Cardiac muscle cell (in vitro differentiated cells and primary cell): ENCODE results near the gene CNTNAP2. TPM values are rescaled to one million over a fixed set of nuclear protein-coding genes. Genes with fewer than 3 reads are reported as not detected.
A peak's percentile ranks its signal among the peaks of the same experiment; 100 is the strongest.

Experiments
- DNase-seq, 2 donors: peaks; one replicate each; pipeline versions ENCODE4 v3.0.0 to v3.0.0-alpha.2; 2010 to 2017; ENCODE audit warnings: low read depth in 1 of 2, low spot score in 1 of 2
- H3K27ac ChIP-seq: fragments of 200-600 bp; sonication (generic); 2 replicates; pipeline ENCODE4 v1.5.1; 2016
- H3K27me3 ChIP-seq: fragments of 200-600 bp; sonication (generic); 2 replicates; pipeline ENCODE4 v1.6.0; 2016; ENCODE audit warnings: control low read depth
- H3K36me3 ChIP-seq: fragments of 200-600 bp; sonication (generic); 2 replicates; pipeline ENCODE4 v1.5.1; 2016; ENCODE audit warnings: control low read depth
- H3K4me1 ChIP-seq: fragments of 200-600 bp; sonication (generic); 2 replicates; pipeline ENCODE4 v1.8.1; 2017; ENCODE audit warnings: low read depth, mild to moderate bottlenecking, mixed run types
- H3K4me3 ChIP-seq: fragments of 200-600 bp; sonication (generic); 2 replicates; pipeline ENCODE4 v1.5.1; 2016; ENCODE audit warnings: mild to moderate bottlenecking
- H3K9me3 ChIP-seq: fragments of 200-600 bp; sonication (generic); 2 replicates; pipeline ENCODE4 v1.5.1; 2017; ENCODE audit warnings: low read depth, mild to moderate bottlenecking, control low read depth
- polyA plus RNA-seq: library from polyadenylated mRNA; unstranded; fragments of >200 nt; fragmentation: Nextera tagmentation; extraction: Ambion mirVana; gene quantifications from 2 replicates; pipeline ENCODE4 v1.2.1, GENCODE V29; 2016
- total RNA-seq: library from RNA; depleted of rRNA; stranded (reverse); fragments of >200 nt; gene quantifications from 2 replicates; pipeline ENCODE4 v1.2.3, GENCODE V29; 2016
- TF ChIP-seq, protein P1 (sequence below): IDR thresholded peaks from 2 replicates; pipeline ENCODE4 v1.5.1; 2012; ENCODE audit warnings: low read depth, mild to moderate bottlenecking, low read length

Gene CNTNAP2
- total and polyA plus RNA-seq, 2 experiments from 2014 or later, result 4.8 to 5.1 TPM

DNA sequence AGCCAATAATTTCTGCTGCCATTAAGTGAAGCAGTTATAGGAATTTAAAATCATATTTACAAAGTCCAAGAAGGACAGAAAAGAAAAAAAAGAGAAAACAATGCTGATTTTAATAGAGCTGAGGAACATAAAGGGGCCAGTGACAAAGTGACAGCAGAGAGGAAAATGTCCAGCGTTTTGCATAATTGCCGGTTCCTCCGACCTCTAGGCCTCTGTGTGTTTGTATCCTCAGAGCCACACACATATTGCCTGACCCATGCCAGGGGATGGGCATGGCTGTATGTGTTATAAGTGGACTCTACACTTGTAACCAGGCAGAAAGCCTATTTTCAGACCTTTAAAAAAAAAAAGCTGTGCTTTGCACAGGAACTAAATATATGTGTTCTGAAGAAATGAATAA is 2107.1 kb downstream of the CNTNAP2 start:
- no peaks in the 10 kb centered on the region for H3K9me3 ChIP-seq
- H3K27me3 ChIP-seq, result no peaks in the 10 kb centered on the region
- no peaks in the 10 kb centered on the region for H3K4me1 ChIP-seq
- DNase-seq, result no peak
- H3K27ac ChIP-seq, result no peak overlapping the region
- TF ChIP-seq, protein P1, sequence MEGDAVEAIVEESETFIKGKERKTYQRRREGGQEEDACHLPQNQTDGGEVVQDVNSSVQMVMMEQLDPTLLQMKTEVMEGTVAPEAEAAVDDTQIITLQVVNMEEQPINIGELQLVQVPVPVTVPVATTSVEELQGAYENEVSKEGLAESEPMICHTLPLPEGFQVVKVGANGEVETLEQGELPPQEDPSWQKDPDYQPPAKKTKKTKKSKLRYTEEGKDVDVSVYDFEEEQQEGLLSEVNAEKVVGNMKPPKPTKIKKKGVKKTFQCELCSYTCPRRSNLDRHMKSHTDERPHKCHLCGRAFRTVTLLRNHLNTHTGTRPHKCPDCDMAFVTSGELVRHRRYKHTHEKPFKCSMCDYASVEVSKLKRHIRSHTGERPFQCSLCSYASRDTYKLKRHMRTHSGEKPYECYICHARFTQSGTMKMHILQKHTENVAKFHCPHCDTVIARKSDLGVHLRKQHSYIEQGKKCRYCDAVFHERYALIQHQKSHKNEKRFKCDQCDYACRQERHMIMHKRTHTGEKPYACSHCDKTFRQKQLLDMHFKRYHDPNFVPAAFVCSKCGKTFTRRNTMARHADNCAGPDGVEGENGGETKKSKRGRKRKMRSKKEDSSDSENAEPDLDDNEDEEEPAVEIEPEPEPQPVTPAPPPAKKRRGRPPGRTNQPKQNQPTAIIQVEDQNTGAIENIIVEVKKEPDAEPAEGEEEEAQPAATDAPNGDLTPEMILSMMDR, result no peak
- no peaks in the 10 kb centered on the region for H3K36me3 ChIP-seq
- no peak overlapping the region for H3K4me3 ChIP-seq

DNA sequence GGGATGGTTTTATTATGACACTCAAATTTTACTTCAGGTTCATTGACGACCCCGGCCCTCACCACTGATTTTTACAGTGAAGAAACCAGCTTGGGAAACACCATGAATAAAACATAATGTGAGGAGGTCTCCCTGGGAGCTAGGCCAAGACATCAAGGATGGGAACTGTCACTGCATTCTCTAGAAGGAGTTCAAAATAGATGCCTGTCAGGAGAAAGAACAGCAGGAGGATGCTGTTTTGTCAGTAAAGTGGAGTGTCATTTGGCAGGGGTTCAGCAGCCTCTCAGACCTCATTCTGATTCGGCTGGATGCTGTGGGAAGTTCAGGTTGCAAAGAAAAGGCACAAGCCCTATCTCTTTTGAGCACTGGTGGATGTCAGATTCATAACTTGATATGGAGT is 2113.7 kb downstream of the CNTNAP2 start:
- H3K36me3 ChIP-seq, result no peaks in the 10 kb centered on the region
- DNase-seq, result no peak
- peaks cover 4% of the 10 kb centered on the region for H3K4me1 ChIP-seq
- H3K27me3 ChIP-seq, result no peaks in the 10 kb centered on the region
- TF ChIP-seq, protein P1, result no peak
- H3K27ac ChIP-seq, result no peak overlapping the region
- no peak overlapping the region for H3K4me3 ChIP-seq
- H3K9me3 ChIP-seq, result no peaks in the 10 kb centered on the region

DNA sequence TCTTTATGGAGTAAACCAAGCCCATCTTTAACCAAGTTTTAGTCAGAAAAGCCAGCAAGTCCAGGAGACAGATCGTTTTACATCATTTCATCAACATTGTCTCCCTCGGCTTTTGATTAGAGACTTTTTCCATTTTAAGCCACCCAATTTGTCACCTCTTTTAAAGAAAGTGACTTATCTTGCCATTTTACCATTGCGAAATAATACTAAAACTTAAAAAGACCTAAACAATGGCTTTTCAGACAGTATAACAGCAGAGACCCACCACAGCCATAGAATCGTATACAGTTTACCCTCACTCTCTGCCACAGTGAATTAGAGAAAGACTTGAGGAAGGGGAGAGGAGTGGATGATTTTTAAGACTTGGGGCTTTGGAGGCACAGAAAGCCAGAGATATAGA is 2114.3 kb downstream of the CNTNAP2 start:
- no peak overlapping the region for H3K27ac ChIP-seq
- TF ChIP-seq, protein P1, result no peak

DNA sequence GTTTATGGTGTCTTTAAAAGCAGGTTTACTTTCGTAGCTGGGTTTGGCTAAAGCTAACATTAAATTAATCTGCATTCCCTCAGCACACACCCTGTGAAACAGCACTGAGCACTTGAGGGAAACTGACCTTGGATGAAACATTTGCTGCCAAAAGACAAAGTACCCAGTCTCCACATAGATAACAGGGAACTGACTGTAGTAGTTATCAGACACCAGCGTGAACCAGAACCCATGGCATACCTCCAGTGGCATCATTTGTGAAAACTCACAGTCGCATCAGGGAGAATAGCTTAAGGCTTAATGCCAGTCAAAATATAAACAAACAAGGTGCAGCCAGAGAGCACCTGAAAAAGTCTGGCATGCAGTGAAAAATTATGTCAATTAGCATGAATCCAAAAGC is 2116.2 kb downstream of the CNTNAP2 start:
- Histone ChIP-seq H3K4me3 (no peak overlapping the region), H3K4me1 (peaks cover 4% of the 10 kb centered on the region), H3K9me3 (no peaks in the 10 kb centered on the region), H3K27ac (no peak overlapping the region), H3K36me3 (no peaks in the 10 kb centered on the region), H3K27me3 (no peaks in the 10 kb centered on the region)
- TF ChIP-seq, protein P1, result no peak
- peak in 1 of 2 donors; percentile 4 for DNase-seq

More for the DNA sequence above, 2114.3 kb downstream of the CNTNAP2 start:
- no peak overlapping the region for H3K4me3 ChIP-seq
- H3K27me3 ChIP-seq, result no peaks in the 10 kb centered on the region
- no peak for DNase-seq
- H3K36me3 ChIP-seq, result no peaks in the 10 kb centered on the region
- H3K4me1 ChIP-seq, result peaks cover 4% of the 10 kb centered on the region
- no peaks in the 10 kb centered on the region for H3K9me3 ChIP-seq

DNA sequence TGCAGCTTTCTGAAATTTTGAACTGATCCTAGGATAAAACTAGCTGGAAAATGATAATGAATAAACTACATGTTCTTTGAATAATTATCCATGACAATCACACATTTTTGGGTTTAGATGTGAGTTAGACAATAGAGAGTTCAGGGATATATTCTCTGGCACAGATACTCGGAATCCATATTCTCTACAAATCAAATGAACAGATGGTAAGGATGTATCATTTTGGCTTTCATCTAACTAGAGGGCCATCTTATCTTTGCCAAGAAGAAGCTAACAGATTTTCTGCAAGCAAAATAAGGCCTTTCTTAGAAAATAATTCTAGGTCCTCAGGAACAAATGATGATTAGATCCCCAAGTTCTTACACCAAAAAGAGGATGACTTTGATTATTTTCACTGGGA is 2118.1 kb downstream of the CNTNAP2 start:
- TF ChIP-seq, protein P1, result no peak
- no peaks in the 10 kb centered on the region for H3K36me3 ChIP-seq
- H3K27ac ChIP-seq, result no peak overlapping the region
- H3K4me1 ChIP-seq, result peaks cover 4% of the 10 kb centered on the region
- DNase-seq, result no peak
- no peaks in the 10 kb centered on the region for H3K9me3 ChIP-seq
- H3K4me3 ChIP-seq, result no peak overlapping the region
- no peaks in the 10 kb centered on the region for H3K27me3 ChIP-seq
